PC-9 (cell line): Measurements from ENCODE around the gene LRRC3B.

ENCODE experiments used
- EZH2 ChIP-seq: fragments of 200-600 bp; sonication (generic); IDR thresholded peaks from 2 replicates; pipeline ENCODE4 v1.8.0; 2017; ENCODE audit warnings: antibody characterized with exemption, low read depth
- TF ChIP-seq, protein P1 (sequence below): fragments of 200-600 bp; sonication (generic); conservative IDR thresholded peaks from 2 replicates; pipeline ENCODE4 v1.6.1; 2017; ENCODE audit warnings: mixed run types, antibody characterized with exemption, mild to moderate bottlenecking, moderate library complexity

DNA sequence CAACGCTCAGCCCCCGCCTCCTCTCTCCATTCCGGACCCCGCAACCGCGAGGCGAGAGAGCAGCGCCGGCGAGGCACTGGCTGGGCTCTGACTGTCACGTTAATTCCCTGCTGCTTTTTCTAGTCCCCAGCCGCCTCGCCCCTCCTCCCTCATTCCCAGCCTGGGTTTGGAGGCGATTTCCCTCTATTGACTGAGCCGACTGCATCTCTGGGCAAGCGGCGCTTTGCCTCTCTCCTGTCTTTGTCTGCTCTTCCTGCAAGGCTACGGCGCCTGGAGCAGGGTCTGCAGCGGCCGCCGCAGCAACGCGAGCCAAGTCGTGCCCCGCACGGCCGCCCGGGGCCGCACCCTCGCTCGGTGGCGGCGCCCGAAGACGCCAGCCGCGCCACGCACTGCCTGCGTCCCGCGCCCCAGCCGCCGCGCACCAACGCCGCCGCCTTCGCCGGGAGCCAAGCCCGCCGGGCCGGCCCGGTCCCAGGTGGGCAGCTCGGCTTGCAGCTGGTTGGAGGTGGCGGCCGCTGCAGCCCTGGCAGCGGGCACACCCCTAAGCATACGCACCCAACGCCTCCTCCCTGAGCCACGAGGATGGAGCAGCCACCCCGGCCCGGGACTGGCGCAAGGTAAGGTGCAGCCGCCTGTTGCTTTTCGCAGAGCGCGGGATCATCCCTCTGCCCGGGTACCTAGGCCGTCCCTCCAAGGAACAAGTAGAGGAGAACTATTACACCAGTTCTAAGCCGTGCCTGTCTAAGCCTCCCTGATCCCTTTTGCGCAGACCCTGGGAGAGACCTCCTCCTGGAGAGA is at the start of gene LRRC3B:
- TF ChIP-seq, protein P1, sequence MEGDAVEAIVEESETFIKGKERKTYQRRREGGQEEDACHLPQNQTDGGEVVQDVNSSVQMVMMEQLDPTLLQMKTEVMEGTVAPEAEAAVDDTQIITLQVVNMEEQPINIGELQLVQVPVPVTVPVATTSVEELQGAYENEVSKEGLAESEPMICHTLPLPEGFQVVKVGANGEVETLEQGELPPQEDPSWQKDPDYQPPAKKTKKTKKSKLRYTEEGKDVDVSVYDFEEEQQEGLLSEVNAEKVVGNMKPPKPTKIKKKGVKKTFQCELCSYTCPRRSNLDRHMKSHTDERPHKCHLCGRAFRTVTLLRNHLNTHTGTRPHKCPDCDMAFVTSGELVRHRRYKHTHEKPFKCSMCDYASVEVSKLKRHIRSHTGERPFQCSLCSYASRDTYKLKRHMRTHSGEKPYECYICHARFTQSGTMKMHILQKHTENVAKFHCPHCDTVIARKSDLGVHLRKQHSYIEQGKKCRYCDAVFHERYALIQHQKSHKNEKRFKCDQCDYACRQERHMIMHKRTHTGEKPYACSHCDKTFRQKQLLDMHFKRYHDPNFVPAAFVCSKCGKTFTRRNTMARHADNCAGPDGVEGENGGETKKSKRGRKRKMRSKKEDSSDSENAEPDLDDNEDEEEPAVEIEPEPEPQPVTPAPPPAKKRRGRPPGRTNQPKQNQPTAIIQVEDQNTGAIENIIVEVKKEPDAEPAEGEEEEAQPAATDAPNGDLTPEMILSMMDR = no peak
- TF ChIP-seq EZH2 = no peak
